GM19238 (cell line): Measurements from ENCODE around the gene PTPN21.
"Not testable (repeated sequence)": the region's sequence is repeated elsewhere in the genome, so short reads cannot be mapped to it uniquely, and the experiment has no call there.

Experiments used
- DNase-seq: peaks from one replicate; pipeline ENCODE4 v3.0.0; 2011; ENCODE audit warnings: low spot score; ENCODE audit not compliant: insufficient read length

The PTPN21 gene

DNA sequence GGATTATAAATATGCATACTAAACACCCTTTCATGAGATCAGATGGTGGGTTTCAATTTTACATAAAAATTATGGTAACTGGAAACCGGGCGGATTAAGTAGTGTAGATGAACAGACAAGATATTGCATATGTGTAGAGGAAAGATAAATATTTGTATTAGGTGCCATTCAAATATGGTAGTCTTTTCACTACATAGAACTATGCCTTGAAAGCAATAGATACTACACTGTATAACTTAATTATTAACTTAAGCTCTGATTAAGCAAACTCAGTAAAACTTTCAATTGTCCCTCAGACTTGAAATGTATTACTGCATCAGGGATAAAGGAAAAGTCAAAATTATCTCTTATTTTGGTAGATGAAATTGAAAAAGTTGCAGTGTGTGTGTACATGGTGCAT, 1.9 kb downstream of the PTPN21 start:
- no peak for DNase-seq

DNA sequence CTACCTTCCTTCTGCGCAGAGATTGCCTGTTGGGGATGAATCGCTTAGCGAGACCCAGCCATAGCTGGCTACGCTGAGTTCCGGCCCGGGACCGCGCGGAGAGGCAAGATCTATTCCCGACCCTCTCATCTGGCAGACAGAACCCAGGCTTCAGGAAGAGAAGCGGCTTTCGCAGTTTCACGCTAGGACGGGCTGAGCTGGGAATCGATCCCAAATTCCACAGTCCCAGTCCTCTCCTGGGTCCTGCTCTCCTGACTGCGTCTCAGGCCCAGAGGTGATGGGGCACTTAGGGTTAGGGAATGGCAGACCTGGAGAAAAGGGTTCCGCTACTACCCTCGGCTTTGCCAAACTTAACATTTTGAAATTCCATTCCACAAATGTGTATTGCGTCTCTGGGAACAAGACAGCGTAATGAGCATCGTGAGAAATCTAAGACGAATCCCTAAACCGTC, 2.8 kb downstream of the PTPN21 start:
- no peak for DNase-seq

DNA sequence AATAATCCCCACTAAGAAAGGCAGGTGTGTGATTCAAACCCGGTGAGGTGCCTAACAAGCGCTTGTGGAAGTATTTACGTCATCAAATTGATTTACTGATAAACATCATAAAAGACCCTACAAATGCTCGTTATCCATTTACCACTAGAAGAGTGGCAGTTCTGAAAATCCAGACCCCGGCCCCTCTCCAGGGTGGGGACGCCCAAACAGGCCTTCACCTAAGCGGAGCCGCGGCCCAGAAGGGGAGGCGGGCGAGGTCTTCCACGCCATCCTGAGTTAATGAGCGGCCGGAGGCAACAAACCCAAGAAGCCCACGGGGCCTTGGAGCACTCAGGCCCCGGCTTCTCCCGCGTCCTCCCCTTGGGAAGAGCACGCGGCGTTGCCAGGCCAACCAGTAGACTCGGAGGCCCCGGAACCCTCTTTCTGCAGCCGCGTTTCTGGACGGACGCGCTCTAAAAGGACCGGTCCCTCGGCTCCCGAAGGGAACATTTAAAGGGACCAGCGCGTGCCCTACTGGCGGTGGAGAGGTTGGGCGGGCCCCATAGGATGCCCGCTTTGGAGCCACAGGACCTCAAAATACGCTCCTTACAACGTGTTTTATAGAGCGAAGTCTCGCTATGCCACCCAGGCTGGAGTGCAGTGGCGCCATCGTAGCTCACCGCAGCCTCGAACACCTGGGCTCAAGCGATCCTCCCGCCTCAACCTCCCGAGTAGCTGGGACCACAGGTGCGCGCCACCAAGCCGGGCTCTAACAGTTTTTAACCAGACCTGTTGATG, 3.5 kb downstream of the PTPN21 start:
- DNase-seq = no peak

DNA sequence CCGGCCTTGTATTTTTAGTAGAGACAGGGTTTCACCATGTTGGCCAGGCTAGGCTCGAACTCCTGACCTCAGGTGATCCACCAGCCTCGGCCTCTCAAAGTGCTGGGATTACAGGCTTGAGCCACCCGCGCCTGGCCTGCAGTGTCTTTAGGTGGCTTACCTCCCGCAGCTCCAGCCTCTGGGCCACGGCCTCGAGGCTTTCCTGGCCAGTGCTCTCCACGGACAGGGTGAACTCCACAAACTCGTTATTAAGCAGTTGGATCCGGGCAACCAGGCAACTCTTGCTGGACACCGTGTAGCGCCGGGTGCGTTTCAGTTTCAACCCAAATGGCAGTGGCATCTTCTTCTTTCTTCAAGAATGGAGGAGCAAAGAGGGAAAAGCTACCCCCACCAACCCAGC, 4.7 kb downstream of the PTPN21 start:
- DNase-seq = no peak

DNA sequence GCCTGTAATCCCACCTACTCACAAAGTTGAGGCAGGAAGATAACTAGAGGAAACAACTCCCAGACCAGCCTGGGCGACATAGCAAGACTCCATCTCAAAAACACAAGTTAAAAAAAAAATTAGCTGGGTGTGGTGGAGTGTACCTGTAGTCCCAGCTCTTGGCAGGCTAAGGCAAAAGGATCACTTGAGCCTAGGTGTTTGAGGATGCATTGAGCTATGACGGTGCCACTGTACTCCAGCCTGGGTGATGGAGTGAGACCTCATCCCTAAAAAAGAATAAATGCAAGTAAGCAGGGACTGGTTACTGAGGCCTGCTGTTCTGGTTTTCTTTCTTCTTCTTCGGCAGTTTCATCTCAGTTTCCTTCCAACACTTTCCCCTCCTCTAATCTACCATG, 7.4 kb downstream of the PTPN21 start:
- DNase-seq = no peak

DNA sequence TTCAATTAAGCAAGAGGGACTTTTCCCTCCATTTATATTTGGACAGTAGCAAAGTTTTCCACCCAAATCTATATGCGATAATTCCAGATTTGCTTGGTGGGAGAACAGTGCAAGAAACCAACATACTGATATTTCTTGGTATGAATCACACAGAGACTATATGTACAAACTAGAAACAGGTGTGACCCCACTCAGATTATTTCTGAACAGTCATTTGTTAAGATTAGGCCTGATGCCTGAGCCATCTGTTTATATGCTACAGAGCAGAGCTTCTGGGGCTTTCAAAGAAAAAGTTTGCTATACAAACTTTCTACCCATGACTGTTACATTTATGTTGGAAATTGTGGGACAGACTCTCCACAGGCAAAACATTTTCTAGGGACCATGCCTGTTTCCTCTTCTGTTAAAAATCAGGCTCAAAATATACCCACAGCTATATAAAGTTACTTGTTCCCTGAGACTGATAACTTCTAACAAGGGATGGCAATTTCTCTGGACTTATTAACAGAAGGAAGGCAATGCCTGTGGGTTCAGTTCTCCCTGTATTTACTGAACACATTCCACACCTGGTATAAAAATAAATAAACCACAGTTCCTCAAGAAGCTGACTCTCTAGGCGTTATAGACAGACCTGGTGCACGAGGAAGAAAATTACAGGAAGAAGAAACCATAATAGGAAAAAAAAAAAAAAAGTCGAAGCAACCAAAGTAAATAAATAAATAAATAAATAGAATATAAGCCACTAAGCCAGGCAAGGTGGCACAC, 8.0 kb downstream of the PTPN21 start:
- no peak for DNase-seq

DNA sequence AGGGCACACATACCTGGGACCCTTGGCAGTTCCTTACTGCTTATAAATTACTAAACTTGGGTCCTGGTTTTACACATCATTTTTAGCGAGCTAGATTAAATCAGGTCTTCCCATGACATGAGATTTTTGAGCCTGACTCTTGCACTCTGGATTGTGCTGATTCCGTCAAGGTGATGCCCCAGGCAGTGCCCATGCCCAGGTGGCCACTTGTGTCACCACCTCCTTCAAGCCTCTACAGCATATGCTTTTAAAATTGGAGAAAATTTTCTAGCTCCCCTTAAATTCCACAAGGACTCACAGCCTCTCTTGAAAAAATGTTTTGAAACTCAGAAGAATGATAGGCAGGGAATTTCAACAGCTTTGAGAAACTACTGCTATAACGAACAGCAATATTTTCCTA, 9.6 kb downstream of the PTPN21 start:
- no peak for DNase-seq

DNA sequence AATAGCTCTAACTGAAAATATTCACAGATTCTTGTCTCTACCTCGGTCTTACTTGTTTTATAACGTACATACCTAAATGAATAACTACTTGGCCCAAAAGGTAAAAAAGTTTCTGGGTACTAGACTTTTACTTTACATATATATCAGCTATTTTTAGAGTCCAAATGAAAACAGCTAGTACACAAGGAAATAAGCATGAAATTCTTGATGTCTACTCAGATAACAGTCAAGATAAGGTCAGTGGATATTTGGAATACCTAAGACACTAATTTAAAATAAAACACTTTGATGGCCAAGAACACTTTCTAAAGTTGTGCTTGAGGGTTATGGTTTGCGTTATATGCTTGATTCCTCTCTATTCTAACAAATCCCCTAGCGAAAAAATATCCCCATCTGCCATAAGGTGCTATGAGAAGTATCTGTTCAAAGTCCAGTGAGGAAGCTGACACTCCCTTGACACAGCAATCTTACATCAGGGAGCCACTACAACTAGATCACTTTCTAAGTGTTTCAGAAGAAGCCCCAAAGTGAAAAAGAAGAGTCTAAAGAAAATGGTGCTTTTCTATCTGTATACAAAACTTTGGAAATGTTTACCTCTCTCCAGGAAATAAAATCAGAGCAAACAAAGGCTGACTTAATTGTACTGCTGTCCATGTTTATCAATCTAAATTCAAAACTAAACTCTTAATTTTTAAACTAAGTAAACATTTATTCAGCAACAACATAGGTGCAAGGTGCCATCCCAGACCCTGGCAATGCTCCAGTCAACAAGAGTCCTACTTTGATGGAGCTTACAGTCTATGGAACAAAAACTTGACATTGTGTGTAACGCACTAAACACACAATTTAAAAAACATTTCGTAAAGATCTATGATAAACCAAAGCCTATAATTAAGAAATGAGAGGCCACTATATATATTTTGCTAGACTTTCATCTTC, 11.7 kb downstream of the PTPN21 start:
- DNase-seq = no peak

DNA sequence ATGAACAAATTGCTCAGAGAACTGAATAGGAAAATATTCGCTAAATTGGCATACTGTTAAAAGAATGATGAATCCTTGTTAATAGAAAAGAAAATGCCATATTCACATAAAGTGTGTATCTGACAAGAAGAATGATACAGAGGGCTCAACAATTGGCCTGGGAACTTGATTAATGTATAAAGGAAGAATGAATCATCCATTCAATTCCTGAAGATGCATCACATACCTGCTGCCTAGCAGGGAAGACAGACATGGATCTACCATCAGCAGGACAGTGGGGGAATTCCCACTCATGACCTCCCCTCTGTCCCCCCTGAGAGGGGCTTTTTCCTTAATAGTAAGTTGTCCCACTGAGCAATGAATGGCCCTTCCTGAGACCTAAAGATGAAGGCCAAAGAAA, 13.5 kb downstream of the PTPN21 start:
- no peak for DNase-seq

DNA sequence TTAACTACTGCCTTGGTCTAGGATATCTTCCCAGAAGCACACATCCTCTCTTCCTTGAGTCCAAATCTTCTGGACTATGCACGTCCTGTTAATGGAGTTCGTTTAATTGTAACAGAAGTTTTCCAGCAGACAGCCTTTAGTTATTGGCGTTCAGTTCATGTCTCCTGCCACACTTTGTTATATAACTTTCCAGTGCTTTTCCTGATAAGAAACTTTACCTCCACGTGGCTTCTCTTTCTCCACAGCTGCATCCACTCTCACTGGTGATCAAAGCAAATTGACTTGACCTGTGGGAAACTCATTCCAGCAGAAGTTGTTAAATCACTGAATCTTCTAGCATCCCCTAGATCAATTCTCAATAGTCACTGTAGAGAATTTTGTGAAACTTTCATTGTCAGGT, 19.0 kb downstream of the PTPN21 start:
- DNase-seq = no peak

DNA sequence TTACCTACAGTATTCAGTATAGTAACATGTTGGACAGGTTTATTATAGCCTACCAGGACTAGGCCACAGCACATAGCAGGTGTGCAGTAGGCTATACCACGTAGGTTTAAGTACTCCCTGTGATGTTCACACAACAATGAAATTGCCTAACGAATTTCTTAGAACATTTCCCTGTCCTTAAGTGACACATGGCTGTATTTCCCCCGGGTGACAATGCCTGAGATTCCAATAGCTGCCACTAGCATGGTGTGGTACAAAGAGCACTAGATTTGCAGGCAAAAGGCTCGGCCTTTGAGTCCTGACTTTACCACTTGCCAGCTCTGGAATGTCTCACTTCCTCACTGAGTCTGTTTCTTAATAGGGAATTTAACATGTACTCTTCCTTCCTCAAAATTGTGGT, 19.7 kb downstream of the PTPN21 start:
- DNase-seq = no peak

DNA sequence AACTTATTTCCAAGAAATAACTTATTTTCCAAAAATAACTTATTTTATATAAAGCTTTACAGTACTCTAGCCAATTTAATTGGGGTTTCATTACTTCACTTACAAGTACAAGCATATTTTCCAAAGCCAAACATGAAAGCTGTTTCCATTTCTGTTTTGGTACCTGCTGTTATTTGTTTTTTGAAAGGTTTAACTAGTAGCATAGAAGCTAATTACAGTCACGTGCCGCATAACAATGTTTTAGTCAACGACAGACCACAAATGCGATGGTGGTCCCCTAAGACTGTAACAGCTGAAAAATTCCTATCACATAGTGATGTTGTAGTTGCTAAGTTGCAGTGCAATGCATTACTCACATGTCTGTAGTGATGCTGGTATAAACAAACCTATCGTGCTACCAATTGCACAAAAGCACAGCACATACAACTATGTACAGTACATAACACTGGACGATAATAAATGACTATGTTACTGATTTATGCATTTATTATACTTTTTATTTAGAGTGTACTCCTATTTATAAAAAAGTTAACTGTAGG, 21.7 kb downstream of the PTPN21 start:
- DNase-seq = no peak

DNA sequence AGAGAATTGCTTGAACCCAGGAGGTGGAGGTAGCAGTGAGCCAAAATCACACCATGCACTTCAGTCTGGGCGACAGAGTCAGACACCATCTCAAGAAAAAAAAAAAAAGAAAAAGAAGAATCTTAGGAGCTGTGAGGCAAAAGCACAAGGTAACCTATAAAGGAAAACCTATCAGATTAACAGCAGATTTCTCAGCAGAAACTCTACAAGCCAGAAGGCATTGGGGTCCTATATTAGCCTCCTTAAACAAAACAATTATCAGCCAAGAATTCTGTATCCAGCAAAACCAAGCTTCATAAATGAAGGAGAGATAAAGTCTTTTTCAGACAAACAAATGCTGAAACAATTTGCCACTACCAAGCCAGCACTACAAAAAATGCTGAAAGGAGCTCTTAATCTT, 24.9 kb downstream of the PTPN21 start:
- not testable (repeated sequence) for DNase-seq

DNA sequence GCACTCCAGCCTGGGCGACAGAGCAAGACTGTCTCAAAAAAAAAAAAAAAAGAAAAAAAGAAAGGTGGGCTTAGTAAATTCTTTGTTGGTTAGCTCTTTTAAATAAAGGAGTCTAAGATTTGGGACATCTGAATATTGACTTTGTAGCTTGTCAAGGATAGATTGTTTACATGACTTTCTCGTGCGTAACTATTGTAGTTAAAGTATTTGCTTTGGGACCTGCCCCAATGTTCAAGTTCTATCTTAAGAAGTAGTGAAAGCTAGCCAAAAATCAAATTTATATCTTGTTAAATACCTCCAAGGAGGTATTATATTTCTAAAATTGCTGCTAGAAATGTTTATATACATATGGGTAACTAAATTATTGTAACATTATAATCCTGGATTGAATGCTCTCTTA, 32.4 kb downstream of the PTPN21 start:
- DNase-seq = no peak

DNA sequence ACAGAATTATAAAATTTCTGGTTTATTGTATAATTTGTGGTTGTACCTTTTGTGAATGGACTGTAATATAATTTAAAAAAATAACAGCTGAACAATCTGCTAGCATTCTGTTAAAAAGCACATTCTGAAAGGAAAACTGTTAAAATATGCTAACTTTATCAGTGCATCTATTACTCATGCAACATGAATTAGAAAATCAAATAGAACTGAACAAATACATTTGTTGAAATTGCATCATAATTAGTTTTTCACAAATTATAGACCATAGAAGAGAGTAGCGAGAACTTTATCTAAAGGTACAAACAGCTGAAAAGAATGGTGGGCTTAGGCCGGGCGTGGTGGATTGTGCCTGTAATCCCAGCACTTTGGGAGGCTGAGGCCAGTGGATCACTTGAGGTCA, 33.0 kb downstream of the PTPN21 start:
- no peak for DNase-seq

DNA sequence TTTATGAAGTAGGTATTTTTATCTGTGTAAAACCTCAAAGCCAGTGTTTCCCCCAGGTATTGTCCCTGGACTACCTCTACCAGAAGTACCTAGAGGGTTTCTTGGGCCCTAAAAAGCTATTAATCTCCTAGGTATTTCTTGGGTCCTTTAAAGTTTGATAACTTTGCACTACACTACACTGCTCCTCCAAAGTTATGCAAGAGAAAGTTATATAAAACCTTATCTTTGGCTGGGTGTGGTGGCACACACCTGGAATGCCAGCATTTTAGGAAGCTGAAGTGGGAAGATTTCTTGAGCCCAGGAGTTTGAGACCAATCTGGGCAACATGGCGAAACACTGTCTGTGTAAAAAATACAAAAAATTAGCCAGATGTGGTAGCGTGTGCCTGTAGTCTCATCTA, 34.9 kb downstream of the PTPN21 start:
- DNase-seq = no peak

DNA sequence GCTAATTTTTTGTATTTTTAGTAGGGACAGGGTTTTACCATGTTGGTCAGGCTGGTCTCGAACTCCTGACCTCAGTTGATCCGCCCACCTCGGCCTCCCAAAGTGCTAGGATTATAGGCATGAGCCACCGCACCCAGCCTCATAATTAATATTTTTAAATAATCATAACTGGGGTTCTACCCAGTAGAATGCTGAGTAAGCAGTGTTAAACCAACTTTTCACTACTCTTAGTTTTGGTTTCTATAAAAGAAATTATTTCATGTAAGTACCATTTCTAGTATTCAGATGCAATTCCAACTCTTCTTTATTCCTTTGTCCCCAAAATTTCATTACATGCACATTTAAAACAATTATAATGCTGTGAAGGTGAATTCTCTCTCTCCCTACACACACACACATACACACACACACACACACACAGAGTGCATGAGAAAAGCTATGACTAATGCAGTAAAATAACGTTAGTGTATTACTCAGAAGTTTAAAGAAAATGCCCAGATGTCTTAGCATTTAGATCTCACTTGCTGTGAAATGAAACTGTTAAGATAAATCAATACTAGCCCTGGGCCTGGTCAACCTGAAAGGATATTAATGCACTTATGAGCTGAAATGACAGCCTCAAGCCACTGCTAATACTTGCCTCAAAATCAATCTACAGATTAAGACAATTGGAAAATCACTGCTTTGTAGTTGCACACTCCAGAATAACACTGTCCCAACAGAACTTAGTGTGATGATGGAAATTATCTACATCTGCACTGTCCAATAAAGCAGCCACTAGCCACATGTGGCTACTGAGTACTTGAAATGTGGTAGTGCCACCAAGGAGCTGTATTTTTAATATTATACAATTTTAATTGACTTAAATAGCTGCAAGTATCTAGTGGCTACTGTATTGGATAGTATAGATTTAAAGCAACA, 36.0 kb downstream of the PTPN21 start:
- DNase-seq = no peak

DNA sequence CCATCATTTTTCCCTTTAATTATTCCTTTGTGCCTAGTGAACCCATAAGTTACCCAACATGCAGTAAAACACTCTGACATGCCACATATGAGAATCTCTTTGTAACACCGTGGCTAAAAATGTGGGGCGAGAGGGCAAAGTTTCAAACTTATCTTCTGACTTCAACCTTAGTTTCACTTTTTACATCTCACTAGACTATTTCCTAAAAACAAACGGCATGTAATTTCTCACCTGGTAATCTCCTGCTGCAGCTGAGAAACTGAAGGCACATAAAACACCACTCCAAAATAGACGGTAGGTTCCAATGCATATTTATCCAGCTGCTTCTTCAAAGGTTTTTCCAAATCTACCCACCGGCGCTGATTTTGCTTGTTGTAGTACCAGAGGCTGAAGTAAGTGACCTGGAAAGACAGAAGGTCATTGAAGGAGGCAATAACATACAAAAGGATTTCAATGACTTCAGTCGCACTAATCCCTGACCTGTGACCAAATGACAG, 37.9 kb downstream of the PTPN21 start:
- DNase-seq = no peak

DNA sequence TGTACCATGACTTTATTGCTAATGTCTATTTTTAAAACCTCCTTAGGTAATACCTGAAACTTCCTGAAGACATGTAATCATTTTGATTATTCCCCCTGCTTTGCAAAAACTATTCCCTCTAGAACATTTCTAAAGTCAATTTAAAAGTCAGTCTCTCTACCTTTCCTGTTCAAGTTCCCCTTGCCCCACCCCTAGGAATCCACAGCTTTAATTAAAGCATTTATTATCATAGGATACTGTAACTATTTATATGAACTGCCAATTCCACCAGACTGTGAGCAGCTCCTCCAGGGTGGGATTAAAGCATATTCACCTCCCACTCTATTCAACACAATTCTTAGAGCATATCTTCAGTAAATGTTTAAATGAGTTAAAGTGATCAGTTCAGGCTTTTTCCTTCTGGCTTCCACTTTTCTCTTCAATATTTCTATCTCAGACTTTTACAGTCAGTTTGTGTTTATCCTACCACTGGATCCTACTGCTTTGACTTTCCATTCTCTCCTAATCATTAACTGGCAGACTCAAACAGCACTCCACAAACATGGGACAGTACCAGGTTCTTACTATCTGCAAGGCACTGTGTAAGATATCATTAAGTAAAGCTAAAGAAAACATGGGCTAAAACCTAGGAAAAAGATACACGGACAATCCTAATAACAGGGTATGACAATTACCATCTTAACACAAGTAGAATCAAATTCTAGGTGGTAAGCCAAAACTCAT, 39.1 kb downstream of the PTPN21 start:
- DNase-seq = no peak

DNA sequence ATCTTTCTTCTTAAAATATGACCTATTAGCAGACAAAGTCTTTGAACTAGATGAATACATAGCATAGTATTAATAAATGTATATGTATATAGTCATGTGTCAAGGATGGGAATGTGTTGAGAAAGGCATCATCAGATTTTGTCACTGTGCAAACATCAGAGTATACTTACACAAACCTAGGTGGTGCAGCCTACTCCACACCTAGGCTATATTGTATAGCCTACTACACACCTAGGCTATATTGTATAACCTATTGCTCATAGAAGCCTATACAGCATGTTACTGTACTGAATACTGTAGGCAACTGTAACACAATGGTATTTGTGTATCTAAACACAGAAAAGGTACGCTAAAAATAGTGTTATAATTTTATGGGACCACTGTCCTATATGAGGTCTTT, 47.6 kb downstream of the PTPN21 start:
- no peak for DNase-seq
